NK-92 (cell line): ENCODE data around the gene SOS1.
"Not testable (repeated sequence)": the region's sequence is repeated elsewhere in the genome, so short reads cannot be mapped to it uniquely, and the experiment has no call there.

Source experiments
- DNase-seq: peaks from one replicate; lab custom pipeline; 2025; ENCODE audit not compliant: unreplicated experiment; lab: John Stamatoyannopoulos, UW

SOS1 gene

GRCh38 chr2:39107156-39107555, 13.7 kb downstream of the SOS1 start:
- DNase-seq: no peak

- DNase-seq: no peak
Measured at GRCh38 chr2:39099870-39100728, 20.8 kb downstream of the SOS1 start.

DNA sequence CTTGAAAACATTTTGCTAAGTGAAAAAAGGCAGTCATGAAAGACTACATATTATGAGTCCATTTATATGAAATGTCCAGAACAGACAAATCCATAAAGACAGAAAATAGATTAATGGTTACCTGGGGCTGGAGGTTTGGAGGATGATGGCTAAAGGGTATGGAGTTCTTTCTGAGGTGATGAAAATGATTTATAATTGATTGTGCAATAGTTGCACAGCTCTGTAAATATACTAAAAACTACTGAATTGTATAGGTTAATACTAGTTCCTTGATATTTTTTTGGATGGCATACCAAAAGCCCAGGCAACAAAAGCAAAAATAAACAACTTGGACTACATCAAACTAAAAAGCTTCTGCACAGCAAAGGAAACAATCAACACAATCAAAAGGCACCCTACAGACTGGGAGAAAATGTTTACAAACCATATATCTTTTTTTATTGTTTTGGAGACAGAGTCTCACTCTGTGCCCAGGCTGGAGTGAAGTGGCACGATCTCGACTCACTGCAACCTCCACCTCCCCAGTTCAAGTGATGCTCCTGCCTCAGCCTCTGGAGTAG, 21.5 kb downstream of the SOS1 start:
- DNase-seq: no peak

DNA sequence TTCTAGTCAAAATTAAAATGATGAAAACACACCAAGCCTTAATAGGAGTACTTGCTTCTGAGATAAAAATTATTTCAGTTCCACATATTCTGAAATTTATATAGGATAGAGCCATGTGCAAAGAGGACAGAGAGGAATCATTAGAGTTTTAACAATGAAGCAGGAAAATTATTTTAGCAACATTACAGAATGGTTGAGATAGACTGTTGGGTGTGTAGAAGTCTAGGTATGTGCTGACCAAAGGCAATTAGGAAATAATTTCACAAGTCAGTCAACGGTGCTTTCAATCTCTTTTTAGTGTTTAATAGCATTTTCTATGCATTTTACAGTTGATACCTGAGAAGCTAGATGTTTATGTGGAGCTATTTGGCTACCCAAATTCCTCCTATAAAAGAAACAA, 25.2 kb downstream of the SOS1 start:
- no peak for DNase-seq

GRCh38 chr2:39094717-39095363, 26.0 kb downstream of the SOS1 start:
- no peak for DNase-seq

- no peak for DNase-seq
Measured at GRCh38 chr2:39093218-39093898, 27.5 kb downstream of the SOS1 start.

- no peak for DNase-seq
Measured at GRCh38 chr2:39091543-39091942, 29.3 kb downstream of the SOS1 start.

GRCh38 chr2:39091063-39091462, 29.8 kb downstream of the SOS1 start:
- no peak for DNase-seq

DNA sequence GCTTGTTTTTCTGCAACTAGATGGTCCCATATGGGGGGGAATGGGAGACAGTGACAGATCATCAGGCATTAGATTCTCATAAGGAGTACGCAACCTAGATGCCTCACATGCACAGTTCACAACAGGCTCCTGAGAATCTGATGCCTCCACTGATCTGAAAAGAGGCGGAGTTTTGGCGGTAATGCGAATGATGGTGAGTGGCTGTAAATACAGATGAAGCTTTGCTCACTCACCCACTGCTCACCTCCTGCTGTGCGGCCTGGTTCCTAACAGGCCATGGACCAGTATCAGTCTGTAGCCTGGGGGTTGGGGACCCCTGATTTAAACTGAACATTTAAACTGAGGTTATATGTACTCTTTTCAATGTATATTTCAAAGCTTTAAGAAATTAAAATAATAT, 40.7 kb downstream of the SOS1 start:
- no peak for DNase-seq

DNA sequence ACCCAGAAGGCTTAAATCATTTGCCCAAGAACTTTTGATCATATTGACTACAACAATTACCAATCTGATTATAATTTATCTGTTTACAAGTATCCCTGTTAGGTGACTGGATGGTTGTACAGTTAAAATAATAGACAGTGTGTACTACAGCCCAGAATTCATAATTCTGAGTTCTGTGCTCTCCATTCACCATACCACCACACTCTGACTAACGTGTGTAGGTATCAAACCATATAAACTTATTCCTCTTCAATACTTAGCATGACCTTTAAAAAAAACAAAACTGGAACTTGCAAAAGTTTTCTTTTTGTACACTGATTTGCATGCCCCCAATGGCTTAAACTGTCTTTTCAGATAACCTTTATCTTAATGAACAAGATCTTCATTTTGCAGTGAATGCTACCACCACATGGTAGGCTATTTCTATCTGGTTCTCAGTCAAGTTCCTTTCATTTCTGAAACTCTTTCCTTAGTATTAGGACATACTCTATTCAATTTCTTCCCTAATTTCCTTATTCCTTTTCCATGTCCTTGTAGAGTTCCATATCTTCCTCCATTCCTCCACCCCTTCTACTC, 50.9 kb downstream of the SOS1 start:
- DNase-seq: no peak

DNA sequence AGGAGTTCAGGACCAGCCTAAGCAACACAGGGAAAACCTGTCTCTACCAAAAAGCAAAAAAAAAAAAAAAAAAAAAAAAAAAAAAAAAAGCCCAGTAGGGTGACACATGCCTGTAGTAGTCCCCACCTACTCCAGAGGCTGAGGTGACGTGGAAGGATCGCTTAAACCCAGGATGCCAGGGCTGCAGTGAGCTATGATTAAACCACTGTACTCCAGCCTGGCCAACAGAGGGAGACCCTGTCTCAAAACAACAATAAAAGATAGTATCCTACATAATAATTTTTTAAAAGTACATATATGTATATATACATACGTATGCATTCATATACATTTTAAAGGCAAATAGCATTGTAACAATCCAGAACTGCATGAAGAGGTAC, 51.7 kb downstream of the SOS1 start:
- no peak for DNase-seq

DNA sequence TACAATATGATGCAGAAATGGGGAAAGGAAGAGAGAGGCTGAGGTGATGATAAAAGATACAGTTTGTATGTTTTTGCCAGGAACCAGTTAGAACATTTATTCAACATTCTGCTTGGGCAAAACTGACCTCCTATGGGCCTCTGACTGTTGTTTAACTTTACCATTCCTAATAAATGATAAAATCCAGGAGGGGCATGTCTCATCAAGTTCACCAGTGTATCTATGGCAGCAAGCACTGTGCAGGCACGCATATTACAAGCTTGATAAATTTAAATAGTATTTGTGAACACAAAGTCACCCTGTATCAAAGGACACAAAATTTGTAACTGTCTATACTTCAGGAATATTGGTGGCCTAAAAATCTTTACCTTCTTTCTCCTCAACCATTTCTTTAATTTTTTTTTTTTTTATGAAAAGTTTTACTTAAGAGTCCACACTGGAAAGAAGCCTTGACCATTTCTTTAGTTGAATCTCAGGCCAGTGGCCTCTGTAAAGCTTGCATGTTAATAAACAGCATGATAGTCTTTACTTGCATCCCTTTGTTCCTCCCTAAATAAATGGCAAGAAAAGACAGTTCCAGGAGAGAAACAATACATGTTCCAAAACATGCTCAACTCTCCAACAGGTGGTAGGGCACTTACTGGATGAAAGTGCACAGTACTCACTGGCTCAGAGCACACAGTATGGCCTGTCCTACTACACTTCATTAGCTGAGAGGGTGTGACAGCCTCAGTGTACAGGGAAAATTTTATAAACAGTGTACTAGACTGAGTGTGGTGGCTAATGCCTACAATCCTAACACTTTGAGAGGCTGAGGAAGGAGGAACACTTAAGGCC, 52.3 kb downstream of the SOS1 start:
- DNase-seq: no peak

DNA sequence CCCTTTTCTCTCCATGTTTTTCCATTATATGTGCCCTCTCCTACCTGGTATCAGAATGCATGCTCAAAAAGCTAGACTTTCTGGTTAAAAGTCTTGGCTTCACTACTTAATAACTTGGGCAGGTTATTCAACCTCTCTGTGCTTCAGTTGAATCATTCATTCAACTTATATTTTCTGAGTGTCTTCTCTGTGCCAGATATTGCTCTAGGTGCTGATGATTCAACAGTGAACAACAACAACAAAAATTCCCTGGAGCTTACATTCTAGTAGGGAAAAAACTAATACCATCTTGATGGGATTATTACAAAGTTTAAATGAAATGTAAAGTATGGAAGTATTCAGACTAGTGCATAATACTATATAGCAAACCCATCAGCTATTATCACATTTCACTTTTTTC, 55.2 kb downstream of the SOS1 start:
- no peak for DNase-seq

- DNase-seq: no peak
Measured at GRCh38 chr2:39062320-39062719, 58.5 kb downstream of the SOS1 start.

- DNase-seq: no peak
Measured at GRCh38 chr2:39061280-39061679, 59.6 kb downstream of the SOS1 start.

DNA sequence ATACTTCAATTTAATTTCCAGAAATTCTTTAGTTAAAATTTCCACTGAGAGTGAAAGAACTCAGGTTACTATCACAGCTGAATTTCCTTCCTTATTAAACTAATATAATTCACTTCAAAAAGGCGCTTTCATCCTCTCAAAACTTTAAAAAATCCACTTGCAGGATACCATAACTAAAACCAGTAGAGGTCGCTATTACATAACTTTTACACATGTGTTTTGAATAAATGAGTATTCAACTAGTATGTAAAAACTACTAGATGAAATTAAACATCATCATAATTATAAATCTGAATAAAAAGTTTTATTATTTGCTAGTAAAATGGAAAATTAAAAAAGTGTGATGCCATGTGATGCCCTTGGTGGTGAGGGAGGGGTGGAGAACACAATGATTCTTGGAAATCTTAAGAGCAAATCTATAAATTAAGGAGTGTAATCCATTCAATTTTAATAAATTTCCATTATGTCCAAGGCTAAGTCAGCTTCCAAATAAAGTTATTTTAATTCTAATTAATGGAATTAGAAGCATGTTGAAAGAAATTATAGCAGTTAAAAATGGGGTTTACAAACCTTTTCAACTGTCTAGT, 61.4 kb downstream of the SOS1 start:
- DNase-seq: no peak

DNA sequence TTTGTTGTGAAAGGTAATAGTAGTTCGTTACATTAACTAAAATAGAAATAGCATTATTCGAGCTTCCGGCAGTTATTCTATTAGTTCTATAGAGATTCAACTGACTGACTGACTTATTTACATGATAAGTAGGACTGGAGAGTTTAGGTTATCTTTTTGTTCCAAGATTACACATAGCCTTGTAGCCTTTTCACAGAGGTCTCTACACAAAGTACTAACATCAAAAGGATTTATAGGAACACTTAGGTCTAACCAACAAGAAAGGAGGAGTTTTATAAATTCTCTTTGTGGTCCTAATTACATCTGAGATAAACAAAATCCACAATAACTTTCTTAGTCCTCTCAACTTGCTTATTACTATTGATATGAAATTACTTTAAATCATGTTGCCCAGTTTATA, 62.8 kb downstream of the SOS1 start:
- no peak for DNase-seq

GRCh38 chr2:39052665-39053064, 68.2 kb downstream of the SOS1 start:
- DNase-seq: not testable (repeated sequence)

- DNase-seq: no peak
Measured at GRCh38 chr2:39050109-39050508, 70.7 kb downstream of the SOS1 start.

DNA sequence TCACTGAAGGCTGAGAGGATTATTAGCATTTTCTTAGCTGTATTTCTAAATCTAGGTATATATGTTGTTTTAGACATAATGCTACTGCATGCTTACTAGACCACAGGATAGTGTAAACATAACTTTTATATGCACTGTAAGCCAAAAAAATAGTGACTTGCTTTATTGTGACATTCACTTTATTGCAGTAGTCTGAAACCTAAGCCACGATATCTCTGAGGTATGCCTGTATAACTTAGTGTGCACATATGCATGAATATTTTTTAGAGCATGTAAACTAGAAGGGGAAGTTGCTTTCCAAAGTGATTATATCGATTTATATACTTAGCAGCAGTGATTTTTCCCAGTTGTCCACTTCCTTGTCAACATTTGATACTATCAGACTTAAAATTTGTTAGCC, 81.8 kb downstream of the SOS1 start:
- no peak for DNase-seq
